Measurements from ENCODE around the gene MCTP2. TPM values are rescaled to one million over a fixed set of nuclear protein-coding genes. Genes with fewer than 3 reads are reported as not detected.

The MCTP2 gene
- total RNA-seq, 1 experiment from 2014 or later = 1.3 TPM

DNA sequence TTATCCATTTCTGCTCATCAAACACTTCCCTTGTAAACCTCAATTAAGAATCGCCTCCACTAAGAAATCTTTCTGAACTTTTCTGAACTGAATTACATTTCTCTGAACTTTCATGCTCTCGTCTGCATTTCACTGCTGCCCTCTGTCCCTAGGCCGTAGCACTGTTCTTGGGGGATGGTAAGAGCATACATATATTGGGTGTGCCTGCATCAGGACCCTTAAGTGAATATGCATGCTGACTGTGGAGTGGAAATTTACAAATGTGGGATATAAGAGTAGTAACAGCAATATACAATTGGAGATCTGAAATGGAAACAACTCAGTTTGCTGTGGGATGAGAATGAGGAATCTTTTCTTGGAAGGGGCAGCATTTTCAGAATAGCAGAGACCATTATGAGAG, 148.6 kb downstream of the MCTP2 start:
- DNase-seq = no peak
- no peaks in the 10 kb centered on the region for H3K79me2 ChIP-seq (ENCODE audit: insufficient read depth, low read length)

More for the DNA sequence above, 148.6 kb downstream of the MCTP2 start:
- no peak overlapping the region for H2BK12ac ChIP-seq (ENCODE audit: insufficient read length, low read depth, low read length)
- H4K20me1 ChIP-seq (ENCODE audit: control insufficient read depth, insufficient read depth, insufficient read length) = no peaks in the 10 kb centered on the region
- H3K23me2 ChIP-seq (ENCODE audit: insufficient read length, low read depth, low read length, poor library complexity, severe bottlenecking) = no peaks in the 10 kb centered on the region
- H2BK5ac ChIP-seq (ENCODE audit: insufficient read length, low read length) = no peak overlapping the region
- no peak overlapping the region for H3T11ph ChIP-seq (ENCODE audit: low read length)
- Mint-ChIP-seq H3K36me3 (ENCODE audit: insufficient read depth in 1 of 3, low read depth in 3 of 3) (no peaks in the 10 kb centered on the region), H3K9me3 (no peaks in the 10 kb centered on the region), H3K4me1 (no peaks in the 10 kb centered on the region), H3K27me3 (ENCODE audit: low read depth) (no peaks in the 10 kb centered on the region), H3K4me3 (no peak overlapping the region), H3K27ac (no peak overlapping the region)
- H3K79me1 ChIP-seq (ENCODE audit: insufficient read depth, low read depth, low read length, poor library complexity, severe bottlenecking) = no peaks in the 10 kb centered on the region
- H4K8ac ChIP-seq (replicated peaks; ENCODE audit: insufficient read length, low read depth, low read length) = no peak overlapping the region
- no peaks in the 10 kb centered on the region for H3K27me3 ChIP-seq (ENCODE audit: insufficient read depth, low read length)
- no peak overlapping the region for H2AK5ac ChIP-seq (ENCODE audit: insufficient read length, low read length)
- H3K56ac ChIP-seq (ENCODE audit: insufficient read length, low read depth, low read length) = no peak overlapping the region
- no peaks in the 10 kb centered on the region for H3K9me3 ChIP-seq (ENCODE audit: control insufficient read depth, low read depth, low read length)
- TF ChIP-seq, protein P1, sequence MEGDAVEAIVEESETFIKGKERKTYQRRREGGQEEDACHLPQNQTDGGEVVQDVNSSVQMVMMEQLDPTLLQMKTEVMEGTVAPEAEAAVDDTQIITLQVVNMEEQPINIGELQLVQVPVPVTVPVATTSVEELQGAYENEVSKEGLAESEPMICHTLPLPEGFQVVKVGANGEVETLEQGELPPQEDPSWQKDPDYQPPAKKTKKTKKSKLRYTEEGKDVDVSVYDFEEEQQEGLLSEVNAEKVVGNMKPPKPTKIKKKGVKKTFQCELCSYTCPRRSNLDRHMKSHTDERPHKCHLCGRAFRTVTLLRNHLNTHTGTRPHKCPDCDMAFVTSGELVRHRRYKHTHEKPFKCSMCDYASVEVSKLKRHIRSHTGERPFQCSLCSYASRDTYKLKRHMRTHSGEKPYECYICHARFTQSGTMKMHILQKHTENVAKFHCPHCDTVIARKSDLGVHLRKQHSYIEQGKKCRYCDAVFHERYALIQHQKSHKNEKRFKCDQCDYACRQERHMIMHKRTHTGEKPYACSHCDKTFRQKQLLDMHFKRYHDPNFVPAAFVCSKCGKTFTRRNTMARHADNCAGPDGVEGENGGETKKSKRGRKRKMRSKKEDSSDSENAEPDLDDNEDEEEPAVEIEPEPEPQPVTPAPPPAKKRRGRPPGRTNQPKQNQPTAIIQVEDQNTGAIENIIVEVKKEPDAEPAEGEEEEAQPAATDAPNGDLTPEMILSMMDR (conservative IDR thresholded peaks at IDR 0.05) = no peak
- no peak overlapping the region for H2BK15ac ChIP-seq (ENCODE audit: low read depth, low read length)
- H3K4ac ChIP-seq (ENCODE audit: low read depth, low read length) = no peak overlapping the region
- no peak overlapping the region for H3K14ac ChIP-seq (ENCODE audit: insufficient read depth, low read length)
- H3K27ac ChIP-seq (ENCODE audit: insufficient read length, low read depth, low read length) = no peak overlapping the region
- H3K4me1 ChIP-seq (ENCODE audit: insufficient read depth, low read length) = no peaks in the 10 kb centered on the region
- no peak overlapping the region for H2BK20ac ChIP-seq (ENCODE audit: low read depth, low read length, poor library complexity, severe bottlenecking)
- no peak overlapping the region for H3K9ac ChIP-seq (ENCODE audit: extremely low read depth, insufficient read length, low read length)
- H2BK120ac ChIP-seq (ENCODE audit: low read depth, low read length, poor library complexity, severe bottlenecking) = no peak overlapping the region
- no peak overlapping the region for H4K91ac ChIP-seq (ENCODE audit: insufficient read length, low read depth, low read length)
- no CpG with 5 or more reads among the region's 3 CpGs for WGBS (ENCODE audit: extremely low coverage, insufficient read length, low lambda C conversion rate)
- no peak overlapping the region for H2AFZ ChIP-seq (ENCODE audit: low read length)
- H3K23ac ChIP-seq (ENCODE audit: insufficient read length, low read depth, low read length) = no peak overlapping the region
- no peak overlapping the region for H4K5ac ChIP-seq (ENCODE audit: insufficient read length, low read depth, low read length)
- no peak overlapping the region for H3K18ac ChIP-seq (ENCODE audit: insufficient read length, low read depth, low read length)
- H3K4me2 ChIP-seq (ENCODE audit: insufficient read depth, insufficient read length, low read length) = no peak overlapping the region

Measured in H9 (cell line).